ENCODE measurements around the gene FGD3. TPM values are rescaled to one million over a fixed set of nuclear protein-coding genes. Genes with fewer than 3 reads are reported as not detected.
"Not testable (repeated sequence)": the region's sequence is repeated elsewhere in the genome, so short reads cannot be mapped to it uniquely, and the experiment has no call there.

The FGD3 gene
- total and polyA plus RNA-seq, 2 of the 8 experiments (the other 6 are each of a cell fraction or from before 2014, with no cell fraction given), result 1.4 to 1.9 TPM

- TF ChIP-seq HDAC2 (IDR thresholded peaks at IDR 0.05; ENCODE audit: borderline replicate concordance in 1 of 2, low read depth in 2 of 2, low read length in 2 of 2) (no peak), MAFK (IDR thresholded peaks at IDR 0.05; ENCODE audit: low read depth, low read length) (no peak)
These were observed 66.7 kb downstream of the FGD3 start (continued) for GRCh38 chr9:93013856-93014582.

- not testable (repeated sequence) for H3K9me3 ChIP-seq (ENCODE audit: insufficient read depth in 2 of 2, low read depth in 1 of 2, low read length in 1 of 2); H3K36me3 ChIP-seq (ENCODE audit: control insufficient read depth in 2 of 4, insufficient read depth in 4 of 4, low read length in 3 of 4); H3K23me2 ChIP-seq (ENCODE audit: low read depth, low read length); H3K27me3 ChIP-seq (replicated peaks in 1 of 4; ENCODE audit: control insufficient read depth in 3 of 4, extremely low read depth in 1 of 4, insufficient read depth in 3 of 4, low read length in 3 of 4); H3K4me3 ChIP-seq (ENCODE audit: extremely low read depth in 1 of 4, insufficient read depth in 2 of 4, low read depth in 3 of 4, low read length in 4 of 4); H3K9ac ChIP-seq (replicated peaks in 1 of 4; ENCODE audit: extremely low read depth in 1 of 4, low read depth in 3 of 4, low read length in 3 of 4); H3K23ac ChIP-seq (ENCODE audit: insufficient read length); H2BK15ac ChIP-seq (ENCODE audit: low read length); FAIRE-seq; DNase-seq (ENCODE audit: low read depth in 1 of 2, low spot score in 2 of 2); H2BK12ac ChIP-seq (ENCODE audit: low read depth, low read length); H3K79me1 ChIP-seq (ENCODE audit: low read depth, low read length); H4K91ac ChIP-seq (replicated peaks; ENCODE audit: insufficient read length, low read length); H2BK20ac ChIP-seq (ENCODE audit: low read length); H4K20me1 ChIP-seq (replicated peaks in 1 of 2; ENCODE audit: control insufficient read depth in 1 of 2, insufficient read depth in 2 of 2, low read length in 2 of 2); H3K4me1 ChIP-seq (replicated peaks in 1 of 4; ENCODE audit: control insufficient read depth in 3 of 4, insufficient read depth in 4 of 4, low read length in 3 of 4); H3K18ac ChIP-seq (ENCODE audit: extremely low read depth, low read length); H4K8ac ChIP-seq (ENCODE audit: extremely low read depth, insufficient read depth, low read length); H3K4ac ChIP-seq (replicated peaks; ENCODE audit: insufficient read length, low read depth, low read length); H3K27ac ChIP-seq (ENCODE audit: low read depth, low read length); H2BK5ac ChIP-seq (ENCODE audit: low read depth, low read length); H3K56ac ChIP-seq (replicated peaks; ENCODE audit: insufficient read length, low read depth, low read length); H3K14ac ChIP-seq (ENCODE audit: insufficient read length); H3K4me2 ChIP-seq (ENCODE audit: insufficient read depth in 1 of 2, low read depth in 2 of 2, low read length in 2 of 2); H2AK5ac ChIP-seq (ENCODE audit: low read depth, low read length); H2BK120ac ChIP-seq (replicated peaks; ENCODE audit: low read depth, low read length); H3K79me2 ChIP-seq (ENCODE audit: control insufficient read depth in 1 of 2, insufficient read depth in 2 of 2, low read length in 2 of 2); H4K5ac ChIP-seq (ENCODE audit: insufficient read length, low read depth, low read length); H2AFZ ChIP-seq (ENCODE audit: low read length)
- POLR2A ChIA-PET (ENCODE audit: partially characterized antibody), result interaction anchor here (0.6 kb wide), 1 partner anchor 13 kb away, joined by 4 read pairs; no protein-coding TSS in a partner anchor
- CTCF ChIA-PET (ENCODE audit: partially characterized antibody), result interaction anchor here (0.7 to 5.4 kb wide), 11 partner anchors 11 to 224 kb away, joined by 3 to 45 read pairs (median 3); no protein-coding TSS in a partner anchor
- 96% methylated on average over 10 of the region's 10 CpGs; no CpG with 5 or more reads in 1 of the 2 experiments for WGBS, 2 experiments (ENCODE audit: extremely low coverage in 1 of 2, insufficient coverage in 1 of 2, insufficient read length in 1 of 2, insufficient replicate concordance in 2 of 2, low coverage in 1 of 2, low lambda C conversion rate in 2 of 2, missing lambda C conversion rate in 1 of 2)
These were observed 67.9 kb downstream of the FGD3 start for GRCh38 chr9:93015190-93015589.

All from H1 (cell line).